PC-9 (cell line): ENCODE results near the gene RSF1. TPM values are rescaled to one million over a fixed set of nuclear protein-coding genes. Genes with fewer than 3 reads are reported as not detected.

ENCODE experiments used
- BruUV-seq: library from RNA; stranded (reverse); fragments of 400-500 nt; replicated peaks from 2 replicates; lab custom pipeline; 2021; lab: Mats Ljungman, UMichigan
- CTCF ChIA-PET: fragments of 300-600 bp; sonication (Branson Sonifier 250); formaldehyde crosslinking; loops from one replicate; lab custom pipeline; 2022; ENCODE audit warnings: antibody characterized with exemption; lab: Charles Lee
- POLR2A ChIA-PET: fragments of 300-600 bp; sonication (Branson Sonifier 250); formaldehyde crosslinking; loops from one replicate; lab custom pipeline; 2022; ENCODE audit warnings: antibody characterized with exemption; ENCODE audit not compliant: unreplicated experiment; lab: Charles Lee
- DNase-seq, 2 experiments: peaks; one replicate each; pipeline versions ENCODE4 v3.0.0 to v3.0.0-alpha.2; 2015 to 2022; ENCODE audit warnings: mixed read lengths in 1 of 2
- H2AFZ ChIP-seq: fragments of 200-600 bp; sonication (generic); 2 replicates; pipeline ENCODE4 v1.8.1; 2017; ENCODE audit warnings: antibody characterized with exemption
- H3F3A ChIP-seq: fragments of 200-600 bp; sonication (generic); 2 replicates; pipeline ENCODE4 v1.8.1; 2017; ENCODE audit warnings: antibody characterized with exemption, mild to moderate bottlenecking, low read depth; ENCODE audit not compliant: insufficient read depth
- H3K27ac ChIP-seq: fragments of 200-600 bp; sonication (generic); 2 replicates; pipeline ENCODE4 v1.6.1; 2016; ENCODE audit warnings: mixed run types
- H3K27me3 ChIP-seq: fragments of 200-600 bp; sonication (generic); 2 replicates; pipeline ENCODE4 v1.6.1; 2016; ENCODE audit warnings: low read depth, mixed run types; ENCODE audit not compliant: insufficient read depth
- H3K36me3 ChIP-seq: fragments of 200-600 bp; sonication (generic); 2 replicates; pipeline ENCODE4 v1.6.1; 2016; ENCODE audit warnings: low read depth, mixed run types
- H3K4me1 ChIP-seq: fragments of 200-600 bp; sonication (generic); replicated peaks from 2 replicates; pipeline ENCODE4 v1.6.1; 2016; ENCODE audit warnings: mixed run types; ENCODE audit not compliant: insufficient read depth
- H3K4me2 ChIP-seq: fragments of 200-600 bp; sonication (generic); 2 replicates; pipeline ENCODE4 v1.6.1; 2017; ENCODE audit warnings: mixed run types
- H3K4me3 ChIP-seq: fragments of 200-600 bp; sonication (generic); 2 replicates; pipeline ENCODE4 v1.6.1; 2016; ENCODE audit warnings: mixed run types
- H3K79me2 ChIP-seq: fragments of 200-600 bp; sonication (generic); 2 replicates; pipeline ENCODE4 v1.6.1; 2017; ENCODE audit warnings: low read depth, mixed run types
- H3K9me2 ChIP-seq: fragments of 200-600 bp; sonication (generic); 2 replicates; pipeline ENCODE4 v1.8.1; 2017; ENCODE audit warnings: mild to moderate bottlenecking; ENCODE audit not compliant: insufficient read depth
- H3K9me3 ChIP-seq: fragments of 200-600 bp; sonication (generic); 2 replicates; pipeline ENCODE4 v1.8.1; 2016; ENCODE audit warnings: low read depth; ENCODE audit not compliant: insufficient read depth
- H4K20me1 ChIP-seq: fragments of 200-600 bp; sonication (generic); 2 replicates; pipeline ENCODE4 v1.8.1; 2017; ENCODE audit not compliant: insufficient read depth
- EZH2 ChIP-seq: fragments of 200-600 bp; sonication (generic); IDR thresholded peaks from 2 replicates; pipeline ENCODE4 v1.8.0; 2017; ENCODE audit warnings: antibody characterized with exemption, low read depth
- intact Hi-C: fragments of 100-400 bp; cut with micrococcal nuclease; formaldehyde crosslinking; loops from one replicate; pipeline ENCODE4 v1.10.0; 2022; ENCODE audit not compliant: unreplicated experiment
- total RNA-seq: library from RNA; stranded (reverse); gene quantifications from 2 replicates; pipeline ENCODE4 v1.2.3, GENCODE V29; 2021
- TF ChIP-seq, protein P1 (sequence below): fragments of 200-600 bp; sonication (generic); conservative IDR thresholded peaks from 2 replicates; pipeline ENCODE4 v1.6.1; 2017; ENCODE audit warnings: mixed run types, antibody characterized with exemption, mild to moderate bottlenecking, moderate library complexity

The RSF1 gene
- total RNA-seq, 1 experiment from 2014 or later: 110 TPM

DNA sequence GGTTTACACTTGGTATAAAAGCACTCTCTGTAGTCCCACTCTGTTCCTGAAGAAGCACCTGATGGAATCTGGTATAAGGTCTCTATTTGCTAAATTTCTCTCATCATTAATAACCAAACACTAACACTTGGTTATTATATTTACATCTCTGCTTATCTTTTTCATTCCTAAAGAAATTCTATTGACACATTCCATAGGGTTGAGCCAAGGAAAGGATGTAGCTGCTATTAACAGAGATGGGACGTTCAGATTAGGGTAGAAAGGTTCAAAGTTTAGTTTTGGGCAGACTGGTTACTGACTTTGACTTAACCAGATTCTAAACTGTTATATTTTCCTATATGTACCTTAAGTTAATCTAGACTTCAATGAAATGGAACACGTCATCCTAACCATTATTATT lies 91.5 kb downstream of the RSF1 start:
- Histone ChIP-seq H3K4me2 (no peak overlapping the region), H3K79me2 (no peaks in the 10 kb centered on the region), H2AFZ (no peak overlapping the region), H3K27ac (no peak overlapping the region), H3K9me2 (no peaks in the 10 kb centered on the region), H3K4me3 (no peak overlapping the region), H3K36me3 (peaks cover 46% of the 10 kb centered on the region), H4K20me1 (no peaks in the 10 kb centered on the region), H3F3A (no peaks in the 10 kb centered on the region; the same call in 1 of the 2 replicates), H3K27me3 (no peaks in the 10 kb centered on the region), H3K9me3 (peaks cover 38% of the 10 kb centered on the region), H3K4me1 (no peaks in the 10 kb centered on the region)
- no peak for TF ChIP-seq EZH2
- TF ChIP-seq, protein P1, sequence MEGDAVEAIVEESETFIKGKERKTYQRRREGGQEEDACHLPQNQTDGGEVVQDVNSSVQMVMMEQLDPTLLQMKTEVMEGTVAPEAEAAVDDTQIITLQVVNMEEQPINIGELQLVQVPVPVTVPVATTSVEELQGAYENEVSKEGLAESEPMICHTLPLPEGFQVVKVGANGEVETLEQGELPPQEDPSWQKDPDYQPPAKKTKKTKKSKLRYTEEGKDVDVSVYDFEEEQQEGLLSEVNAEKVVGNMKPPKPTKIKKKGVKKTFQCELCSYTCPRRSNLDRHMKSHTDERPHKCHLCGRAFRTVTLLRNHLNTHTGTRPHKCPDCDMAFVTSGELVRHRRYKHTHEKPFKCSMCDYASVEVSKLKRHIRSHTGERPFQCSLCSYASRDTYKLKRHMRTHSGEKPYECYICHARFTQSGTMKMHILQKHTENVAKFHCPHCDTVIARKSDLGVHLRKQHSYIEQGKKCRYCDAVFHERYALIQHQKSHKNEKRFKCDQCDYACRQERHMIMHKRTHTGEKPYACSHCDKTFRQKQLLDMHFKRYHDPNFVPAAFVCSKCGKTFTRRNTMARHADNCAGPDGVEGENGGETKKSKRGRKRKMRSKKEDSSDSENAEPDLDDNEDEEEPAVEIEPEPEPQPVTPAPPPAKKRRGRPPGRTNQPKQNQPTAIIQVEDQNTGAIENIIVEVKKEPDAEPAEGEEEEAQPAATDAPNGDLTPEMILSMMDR: no peak
- no peak for DNase-seq
- BruUV-seq: no TSS peak
- ChIA-PET POLR2A (no interaction called here), CTCF (no interaction called here)
- intact Hi-C loops: no loop called here

DNA sequence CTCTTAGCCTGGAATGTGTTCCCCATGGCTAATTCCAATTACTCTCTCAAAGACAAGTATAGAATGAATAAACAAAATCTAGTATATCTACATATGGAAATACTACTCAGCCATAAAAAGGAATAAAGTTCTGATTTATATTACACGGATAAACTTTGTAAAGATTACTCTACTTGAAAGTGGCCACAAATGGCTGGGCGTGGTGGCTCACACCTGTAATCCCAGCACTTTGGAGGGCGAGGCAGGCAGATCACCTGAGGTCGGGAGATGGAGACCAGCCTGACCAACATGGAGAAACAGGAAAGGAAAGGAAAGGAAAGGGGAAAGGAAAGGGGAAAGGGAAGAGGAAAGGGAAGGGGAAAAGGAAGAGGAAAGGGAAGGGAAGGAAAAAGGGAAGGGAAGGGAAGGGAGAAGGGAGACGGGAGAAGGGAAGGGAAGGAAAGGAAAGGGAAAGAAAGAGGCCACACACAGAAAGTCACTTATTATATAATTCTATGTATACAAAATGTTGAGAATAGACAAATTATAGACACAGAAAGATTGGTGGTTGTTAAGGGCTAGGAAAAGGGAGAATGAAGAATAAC lies 92.2 kb downstream of the RSF1 start:
- DNase-seq: no peak
- Histone ChIP-seq H3K4me2 (no peak overlapping the region), H3K79me2 (no peaks in the 10 kb centered on the region), H3K4me1 (no peaks in the 10 kb centered on the region), H3K36me3 (peaks cover 44% of the 10 kb centered on the region), H3K9me3 (peaks cover 32% of the 10 kb centered on the region), H3K4me3 (no peak overlapping the region), H3K27ac (no peak overlapping the region), H4K20me1 (no peaks in the 10 kb centered on the region; the same call in 1 of the 2 replicates), H2AFZ (no peak overlapping the region), H3F3A (no peaks in the 10 kb centered on the region), H3K9me2 (no peaks in the 10 kb centered on the region), H3K27me3 (no peaks in the 10 kb centered on the region)
- CTCF ChIA-PET: no interaction called here
- no TSS peak for BruUV-seq
- TF ChIP-seq EZH2: no peak
- TF ChIP-seq, protein P1: no peak
- POLR2A ChIA-PET: no interaction called here
- intact Hi-C loops: no loop called here

DNA sequence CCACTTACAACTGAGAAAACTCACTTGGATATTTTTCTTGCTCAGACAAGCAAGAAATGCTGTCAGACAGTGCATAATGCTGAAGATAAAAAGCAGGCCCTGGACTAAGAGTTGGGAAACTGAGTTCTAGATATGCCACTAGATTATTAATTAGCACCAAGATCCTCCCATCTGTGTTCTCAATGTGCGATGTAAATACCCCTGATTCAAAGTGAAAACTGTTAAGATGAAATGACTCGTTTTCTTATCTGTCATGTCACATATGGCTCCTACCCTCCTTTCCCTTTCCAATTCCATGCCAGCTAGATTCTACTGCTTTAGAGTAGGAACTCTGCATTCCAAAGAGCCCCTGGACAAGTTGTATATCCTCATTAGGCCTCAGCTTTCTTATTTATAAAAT lies 94.0 kb downstream of the RSF1 start:
- ChIA-PET CTCF (no interaction called here), POLR2A (no interaction called here)
- peaks cover 33% of the 10 kb centered on the region for H3K36me3 ChIP-seq
- H2AFZ ChIP-seq: no peak overlapping the region
- H3K79me2 ChIP-seq: no peaks in the 10 kb centered on the region
- H3K4me1 ChIP-seq: no peaks in the 10 kb centered on the region
- no peaks in the 10 kb centered on the region for H3F3A ChIP-seq
- peaks cover 17% of the 10 kb centered on the region for H3K9me3 ChIP-seq
- no peaks in the 10 kb centered on the region; the same call in 1 of the 2 replicates for H4K20me1 ChIP-seq
- H3K27me3 ChIP-seq: no peaks in the 10 kb centered on the region
- TF ChIP-seq, protein P1: no peak
- TF ChIP-seq EZH2: no peak
- no peak for DNase-seq
- intact Hi-C loops: no loop called here
- no TSS peak for BruUV-seq
- no peak overlapping the region for H3K27ac ChIP-seq
- no peak overlapping the region for H3K4me3 ChIP-seq
- H3K9me2 ChIP-seq: no peaks in the 10 kb centered on the region
- H3K4me2 ChIP-seq: no peak overlapping the region
